K562 (cell line): ENCODE measurements around the gene NCOA6. TPM values are rescaled to one million over a fixed set of nuclear protein-coding genes. Genes with fewer than 3 reads are reported as not detected.

ENCODE experiments used
- CBFA2T2 ChIP-seq: fragments of 450-650 bp; conservative IDR thresholded peaks from 2 replicates; pipeline ENCODE4 v1.6.1; 2017; ENCODE audit warnings: mild to moderate bottlenecking
- CREB1 ChIP-seq, 2 experiments: sonication (generic) in 1 of 2; formaldehyde crosslinking in 1 of 2; IDR thresholded peaks; 2 replicates each; pipeline versions ENCODE4 v1.6.1 to v1.8.0; 2012 to 2022; ENCODE audit warnings: inconsistent platforms in 1 of 2, mild to moderate bottlenecking in 1 of 2, missing genetic modification reagents in 1 of 2, moderate library complexity in 1 of 2
- ELK3 ChIP-seq: fragments of 450-650 bp; formaldehyde crosslinking; IDR thresholded peaks from 2 replicates; pipeline ENCODE4 v1.4.0; 2020; ENCODE audit warnings: mild to moderate bottlenecking
- HOXB6 ChIP-seq: fragments of 250-450 bp; sonication (Bioruptor Pico); IDR thresholded peaks from 2 replicates; pipeline ENCODE4 v1.5.1; 2022; ENCODE audit warnings: mild to moderate bottlenecking, borderline replicate concordance
- KLF16 ChIP-seq: IDR thresholded peaks from 2 replicates; pipeline ENCODE4 v1.6.1; 2016; ENCODE audit warnings: antibody characterized with exemption
- LEF1 ChIP-seq: fragments of 450-650 bp; IDR thresholded peaks from 2 replicates; pipeline ENCODE4 v1.6.1; 2016; ENCODE audit warnings: mild to moderate bottlenecking
- MECOM ChIP-seq: fragments of 250-450 bp; sonication (Bioruptor Pico); IDR thresholded peaks from 2 replicates; pipeline ENCODE4 v1.8.0; 2022; ENCODE audit warnings: inconsistent platforms
- NR2C2 ChIP-seq, 2 experiments: fragments of 200-800 bp in 1 of 2; sonication (Bioruptor generic) in 1 of 2; sonication (generic) in 1 of 2; formaldehyde crosslinking in 1 of 2; IDR thresholded peaks; 2 replicates each; pipeline versions ENCODE4 v1.6.1 to v1.8.0; 2016 to 2022; ENCODE audit warnings: mild to moderate bottlenecking in 1 of 2, missing compliant biosample characterization in 1 of 2, missing genetic modification characterization in 1 of 2, missing genetic modification reagents in 1 of 2
- PTRF ChIP-seq: fragments of 450-650 bp; IDR thresholded peaks from 2 replicates; pipeline ENCODE4 v1.6.1; 2016; ENCODE audit warnings: mild to moderate bottlenecking, missing genetic modification characterization, missing compliant biosample characterization
- RAD21 ChIP-seq, 2 experiments: fragments of 250-450 bp in 1 of 2; fragments of 450-650 bp in 1 of 2; sonication (Bioruptor Pico) in 1 of 2; formaldehyde crosslinking in 1 of 2; IDR thresholded peaks in 1 of 2; conservative IDR thresholded peaks in 1 of 2; 2 replicates each; pipeline versions ENCODE4 v1.4.0 to v1.8.0; 2020 to 2022; ENCODE audit warnings: mild to moderate bottlenecking in 2 of 2, moderate library complexity in 1 of 2
- SREBF2 ChIP-seq: sonication (generic); formaldehyde crosslinking; IDR thresholded peaks from 2 replicates; pipeline ENCODE4 v1.4.0; 2020; ENCODE audit warnings: mild to moderate bottlenecking, missing genetic modification reagents
- TGIF2 ChIP-seq: sonication (generic); formaldehyde crosslinking; IDR thresholded peaks from 2 replicates; pipeline ENCODE4 v1.8.1; 2022; ENCODE audit warnings: mild to moderate bottlenecking, missing genetic modification reagents, moderate library complexity
- ZNF134 ChIP-seq: fragments of 250-450 bp; sonication (Bioruptor Pico); conservative IDR thresholded peaks from 2 replicates; pipeline ENCODE4 v1.4.0; 2020
- ZNF311 ChIP-seq: fragments of 250-450 bp; sonication (Bioruptor Pico); IDR thresholded peaks from 2 replicates; pipeline ENCODE4 v1.4.0; 2020; ENCODE audit warnings: mild to moderate bottlenecking, moderate library complexity
- ZNF324 ChIP-seq: fragments of 250-450 bp; sonication (Bioruptor Pico); IDR thresholded peaks from 2 replicates; pipeline ENCODE4 v1.4.0; 2020; ENCODE audit warnings: mild to moderate bottlenecking
- ZNF408 ChIP-seq: fragments of 250-450 bp; sonication (Bioruptor Pico); IDR thresholded peaks from 2 replicates; pipeline ENCODE4 v1.4.0; 2020; ENCODE audit warnings: low read depth, mild to moderate bottlenecking, moderate library complexity
- ZNF431 ChIP-seq: sonication (generic); formaldehyde crosslinking; IDR thresholded peaks from 2 replicates; pipeline ENCODE4 v1.8.0; 2022; ENCODE audit warnings: mild to moderate bottlenecking, missing genetic modification reagents
- ZNF518B ChIP-seq: fragments of 250-450 bp; sonication (Bioruptor Pico); IDR thresholded peaks from 2 replicates; pipeline ENCODE4 v1.5.0; 2021; ENCODE audit warnings: mild to moderate bottlenecking, moderate library complexity
- polyA plus RNA-seq, 8 experiments: library from polyadenylated mRNA; depleted of rRNA in 4 of 8; stranded (reverse) in 5 of 8; unstranded in 3 of 8; fragments of >200 nt; fragmentation: Nextera tagmentation in 2 of 8; fragmentation: Illumina TruSeq in 1 of 8; extraction: Ambion mirVana in 2 of 8; extraction: Trizol in 1 of 8; gene quantifications; 2 replicates each; pipeline versions ENCODE4 v1.2.1 to v1.2.3, GENCODE V29; 2011 to 2014; ENCODE audit warnings: inconsistent platforms in 1 of 8, missing spikeins in 1 of 8
- total RNA-seq, 7 experiments: library from RNA; depleted of rRNA in 6 of 7; stranded (reverse); fragments of >200 nt in 6 of 7; fragmentation: Illumina TruSeq in 2 of 7; extraction: Trizol in 2 of 7; gene quantifications; 2 replicates each; pipeline versions ENCODE4 v1.2.1 to v1.2.3, GENCODE V29; 2011 to 2021; ENCODE audit warnings: low replicate concordance in 1 of 7
- TF ChIP-seq, protein P1 (sequence below): sonication (generic); formaldehyde crosslinking; IDR thresholded peaks from 2 replicates; pipeline ENCODE4 v1.8.0; 2022; ENCODE audit warnings: mild to moderate bottlenecking, missing genetic modification reagents

Gene NCOA6
- total and polyA plus RNA-seq, 9 of the 15 experiments (the other 6 are each of a cell fraction or from before 2014, with no cell fraction given) = 6.1 to 25.0 (median 9.5) TPM

- peak; percentile 46; the same call in 1 of the 2 replicates for TF ChIP-seq ZNF431 (CRISPR knock-in tag)
- no peak for TF ChIP-seq ZNF324 (CRISPR knock-in tag)
- no peak for TF ChIP-seq ZNF518B
- no peak for TF ChIP-seq ZNF311
- TF ChIP-seq PTRF (tag) = no peak
- TF ChIP-seq CBFA2T2 = no peak
- peak; percentile 86 for TF ChIP-seq CREB1 (IDR thresholded peaks at IDR 0.05)
- TF ChIP-seq CREB1 (CRISPR knock-in tag; IDR thresholded peaks at IDR 0.05) = peak; percentile 89
- TF ChIP-seq SREBF2 = no peak
- TF ChIP-seq, protein P1, sequence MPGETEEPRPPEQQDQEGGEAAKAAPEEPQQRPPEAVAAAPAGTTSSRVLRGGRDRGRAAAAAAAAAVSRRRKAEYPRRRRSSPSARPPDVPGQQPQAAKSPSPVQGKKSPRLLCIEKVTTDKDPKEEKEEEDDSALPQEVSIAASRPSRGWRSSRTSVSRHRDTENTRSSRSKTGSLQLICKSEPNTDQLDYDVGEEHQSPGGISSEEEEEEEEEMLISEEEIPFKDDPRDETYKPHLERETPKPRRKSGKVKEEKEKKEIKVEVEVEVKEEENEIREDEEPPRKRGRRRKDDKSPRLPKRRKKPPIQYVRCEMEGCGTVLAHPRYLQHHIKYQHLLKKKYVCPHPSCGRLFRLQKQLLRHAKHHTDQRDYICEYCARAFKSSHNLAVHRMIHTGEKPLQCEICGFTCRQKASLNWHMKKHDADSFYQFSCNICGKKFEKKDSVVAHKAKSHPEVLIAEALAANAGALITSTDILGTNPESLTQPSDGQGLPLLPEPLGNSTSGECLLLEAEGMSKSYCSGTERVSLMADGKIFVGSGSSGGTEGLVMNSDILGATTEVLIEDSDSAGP = no peak
- TF ChIP-seq MECOM (CRISPR knock-in tag) = no peak
- no peak for TF ChIP-seq TGIF2
- no peak for TF ChIP-seq ELK3 (CRISPR knock-in tag)
- peak; percentile 27; the same call in 1 of the 2 replicates for TF ChIP-seq LEF1
- no peak for TF ChIP-seq RAD21 (CRISPR knock-in tag; conservative IDR thresholded peaks at IDR 0.05 in 1 of 2, IDR thresholded peaks at IDR 0.05 in 1 of 2)
- TF ChIP-seq ZNF408 (CRISPR knock-in tag) = no peak
- TF ChIP-seq HOXB6 (CRISPR knock-in tag) = no peak
- no peak for TF ChIP-seq KLF16
- TF ChIP-seq NR2C2 (CRISPR knock-in tag; IDR thresholded peaks at IDR 0.05) = no peak
- peak; percentile 86 for TF ChIP-seq NR2C2 (tag; IDR thresholded peaks at IDR 0.05)
- no peak for TF ChIP-seq ZNF134 (CRISPR knock-in tag)
Measured at GRCh38 chr20:34704177-34705007, 121.1 kb downstream of the NCOA6 start, which contains the start of gene TP53INP2 (continued).
